RWPE2 (cell line): ENCODE results near the gene PLCH2.

Source experiments
- ATAC-seq: fragments of 200-7000 bp; cut with Tn5 transposase; 3 replicates; pipeline ENCODE4 v1.9.1; 2021; ENCODE audit warnings: low read depth
- DNase-seq: peaks from one replicate; pipeline ENCODE4 v3.0.0-alpha.2; 2020; ENCODE audit warnings: low spot score
- H3K27ac ChIP-seq: fragments of 450-650 bp; 2 replicates; pipeline ENCODE4 v1.5.1; 2017; ENCODE audit warnings: mild to moderate bottlenecking; ENCODE audit not compliant: poor library complexity, severe bottlenecking
- H3K27me3 ChIP-seq: fragments of 250-450 bp; sonication (Bioruptor Pico); 2 replicates; pipeline ENCODE4 v1.5.1; 2021; ENCODE audit warnings: mild to moderate bottlenecking, moderate library complexity; ENCODE audit not compliant: insufficient read depth, poor library complexity, severe bottlenecking
- H3K36me3 ChIP-seq: fragments of 250-450 bp; sonication (Bioruptor Pico); 2 replicates; pipeline ENCODE4 v1.5.1; 2020; ENCODE audit warnings: low read depth, mild to moderate bottlenecking, moderate library complexity
- H3K4me1 ChIP-seq: fragments of 250-450 bp; sonication (Bioruptor Pico); 2 replicates; pipeline ENCODE4 v1.5.1; 2021; ENCODE audit warnings: mild to moderate bottlenecking, moderate library complexity; ENCODE audit not compliant: insufficient read depth, poor library complexity, severe bottlenecking
- H3K4me3 ChIP-seq: fragments of 250-450 bp; sonication (Bioruptor Pico); 2 replicates; pipeline ENCODE4 v1.5.1; 2021; ENCODE audit warnings: mild to moderate bottlenecking, moderate library complexity; ENCODE audit not compliant: severe bottlenecking
- H3K9me3 ChIP-seq: fragments of 250-450 bp; sonication (Bioruptor Pico); 2 replicates; pipeline ENCODE4 v1.5.1; 2021; ENCODE audit warnings: mild to moderate bottlenecking, moderate library complexity; ENCODE audit not compliant: severe bottlenecking
- CTCF ChIP-seq: fragments of 450-650 bp; IDR thresholded peaks from one replicate; pipeline ENCODE4 v1.5.1; 2017; ENCODE audit warnings: mild to moderate bottlenecking, moderate library complexity; ENCODE audit not compliant: poor library complexity, severe bottlenecking

The PLCH2 gene

GRCh38 chr1:2473198-2473597 is 2.9 kb upstream of the PLCH2 start:
- no peak overlapping the region for H3K27ac ChIP-seq
- ATAC-seq (no peak), DNase-seq (no peak)
- no peaks in the 10 kb centered on the region for H3K9me3 ChIP-seq
- H3K27me3 ChIP-seq, result no peaks in the 10 kb centered on the region
- H3K36me3 ChIP-seq, result no peaks in the 10 kb centered on the region
- no peaks in the 10 kb centered on the region for H3K4me1 ChIP-seq
- no peak overlapping the region for H3K4me3 ChIP-seq
- TF ChIP-seq CTCF, result no peak

GRCh38 chr1:2474104-2474844 is 1.8 kb upstream of the PLCH2 start:
- no peaks in the 10 kb centered on the region for H3K27me3 ChIP-seq
- H3K9me3 ChIP-seq, result no peaks in the 10 kb centered on the region
- TF ChIP-seq CTCF, result no peak
- no peak for DNase-seq
- ATAC-seq, result no peak
- H3K4me1 ChIP-seq, result no peaks in the 10 kb centered on the region
- H3K36me3 ChIP-seq, result no peaks in the 10 kb centered on the region; the same call in 1 of the 2 replicates
- no peak overlapping the region for H3K4me3 ChIP-seq
- H3K27ac ChIP-seq, result no peak overlapping the region

- no peak for TF ChIP-seq CTCF
- H3K4me1 ChIP-seq, result no peaks in the 10 kb centered on the region
- ATAC-seq, result no peak
- H3K27me3 ChIP-seq, result no peaks in the 10 kb centered on the region
- H3K9me3 ChIP-seq, result no peaks in the 10 kb centered on the region
- DNase-seq, result no peak
- H3K4me3 ChIP-seq, result no peak overlapping the region
- peaks cover 5% of the 10 kb centered on the region for H3K36me3 ChIP-seq
- no peak overlapping the region for H3K27ac ChIP-seq
Observed at GRCh38 chr1:2474933-2475371, 1.1 kb upstream of the PLCH2 start.

- Histone ChIP-seq H3K4me3 (no peak overlapping the region), H3K27me3 (no peaks in the 10 kb centered on the region), H3K9me3 (no peaks in the 10 kb centered on the region), H3K36me3 (peaks cover 8% of the 10 kb centered on the region), H3K27ac (no peak overlapping the region), H3K4me1 (no peaks in the 10 kb centered on the region)
- ATAC-seq, result no peak
- DNase-seq, result no peak
- TF ChIP-seq CTCF, result no peak
Observed at GRCh38 chr1:2475571-2475970, 518 bp upstream of the PLCH2 start.

- no peak for TF ChIP-seq CTCF
- DNase-seq (no peak), ATAC-seq (no peak)
- Histone ChIP-seq H3K27me3 (no peaks in the 10 kb centered on the region), H3K4me1 (peaks cover 7% of the 10 kb centered on the region), H3K9me3 (no peaks in the 10 kb centered on the region), H3K36me3 (peaks cover 12% of the 10 kb centered on the region), H3K27ac (no peak overlapping the region), H3K4me3 (no peak overlapping the region)
Observed at GRCh38 chr1:2477309-2477708, 1.2 kb downstream of the PLCH2 start.
